ENCODE measurements around the gene SLC23A2. TPM values are rescaled to one million over a fixed set of nuclear protein-coding genes. Genes with fewer than 3 reads are reported as not detected.

SLC23A2 gene
- total RNA-seq, 1 experiment from 2014 or later, result 16.3 TPM

DNA sequence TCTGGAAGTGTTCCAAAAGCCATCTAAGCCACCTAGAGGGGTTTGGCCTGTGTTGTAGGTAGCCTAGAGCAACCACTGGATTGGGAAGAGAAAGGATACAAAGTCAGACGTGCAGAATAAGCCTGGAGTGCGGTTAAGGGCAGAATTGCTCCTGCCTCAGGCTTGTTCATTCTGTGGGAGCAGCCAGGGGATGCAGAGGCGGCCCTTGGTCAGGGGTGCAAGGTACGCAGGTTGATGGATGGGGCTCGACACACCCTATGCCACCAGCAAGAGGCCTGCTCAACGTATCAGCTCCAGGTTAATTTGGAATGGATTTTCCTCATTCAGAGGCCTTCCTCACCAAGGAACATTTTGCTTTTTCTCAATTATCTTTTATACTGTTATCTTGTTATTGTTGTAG lies 129.8 kb downstream of the SLC23A2 start:
- H3K79me2 ChIP-seq (ENCODE audit: insufficient read depth, low read length), result no peaks in the 10 kb centered on the region
- H3K4me2 ChIP-seq (ENCODE audit: low read length), result no peak overlapping the region
- no peaks in the 10 kb centered on the region for H3K9me2 ChIP-seq (ENCODE audit: insufficient read depth)
- DNase-seq (ENCODE audit: low read depth, low spot score), result no peak
- ChIA-PET POLR2A (no interaction called here), CTCF (no interaction called here), RAD21 (ENCODE audit: low non-redundant PET in 1 of 2, low total read pairs in 2 of 2, uncharacterized antibody in 2 of 2, unreplicated experiment in 2 of 2) (no interaction called here)
- H3K27ac ChIP-seq (ENCODE audit: low read depth, low read length), result no peak overlapping the region
- H3K4me1 ChIP-seq (ENCODE audit: control insufficient read depth in 1 of 2, insufficient read depth in 2 of 2, low read length in 2 of 2), result no peaks in the 10 kb centered on the region
- H3K9me3 ChIP-seq (ENCODE audit: control insufficient read depth in 1 of 2, insufficient read depth in 1 of 2, low read depth in 1 of 2, low read length in 2 of 2), result no peaks in the 10 kb centered on the region
- no peaks in the 10 kb centered on the region for H4K20me1 ChIP-seq (ENCODE audit: insufficient read depth)
- no peak for ATAC-seq
- BruUV-seq (replicated peaks), result no TSS peak
- no peaks in the 10 kb centered on the region for H3K27me3 ChIP-seq (ENCODE audit: insufficient read depth, low read length)
- intact Hi-C loops (cut with micrococcal nuclease), result no loop called here
- H3K4me3 ChIP-seq (replicated peaks in 1 of 2; ENCODE audit: low read depth in 1 of 2, low read length in 2 of 2), result no peak overlapping the region
- peaks cover 2 to 22% of the 10 kb centered on the region in 2 experiments; a peak in 3 of 4 replicates for H3K36me3 ChIP-seq (ENCODE audit: control insufficient read depth in 1 of 2, insufficient read depth in 2 of 2, low read length in 2 of 2)
- TF ChIP-seq FOSL1 (IDR thresholded peaks at IDR 0.05; ENCODE audit: low read depth), result no peak
- no peak for TF ChIP-seq EGR1 (IDR thresholded peaks at IDR 0.05; ENCODE audit: low read depth)
- TF ChIP-seq POLR2A (IDR thresholded peaks at IDR 0.05; ENCODE audit: borderline replicate concordance, extremely low read depth, insufficient read depth, insufficient read length), result no peak
- TF ChIP-seq, protein P1, sequence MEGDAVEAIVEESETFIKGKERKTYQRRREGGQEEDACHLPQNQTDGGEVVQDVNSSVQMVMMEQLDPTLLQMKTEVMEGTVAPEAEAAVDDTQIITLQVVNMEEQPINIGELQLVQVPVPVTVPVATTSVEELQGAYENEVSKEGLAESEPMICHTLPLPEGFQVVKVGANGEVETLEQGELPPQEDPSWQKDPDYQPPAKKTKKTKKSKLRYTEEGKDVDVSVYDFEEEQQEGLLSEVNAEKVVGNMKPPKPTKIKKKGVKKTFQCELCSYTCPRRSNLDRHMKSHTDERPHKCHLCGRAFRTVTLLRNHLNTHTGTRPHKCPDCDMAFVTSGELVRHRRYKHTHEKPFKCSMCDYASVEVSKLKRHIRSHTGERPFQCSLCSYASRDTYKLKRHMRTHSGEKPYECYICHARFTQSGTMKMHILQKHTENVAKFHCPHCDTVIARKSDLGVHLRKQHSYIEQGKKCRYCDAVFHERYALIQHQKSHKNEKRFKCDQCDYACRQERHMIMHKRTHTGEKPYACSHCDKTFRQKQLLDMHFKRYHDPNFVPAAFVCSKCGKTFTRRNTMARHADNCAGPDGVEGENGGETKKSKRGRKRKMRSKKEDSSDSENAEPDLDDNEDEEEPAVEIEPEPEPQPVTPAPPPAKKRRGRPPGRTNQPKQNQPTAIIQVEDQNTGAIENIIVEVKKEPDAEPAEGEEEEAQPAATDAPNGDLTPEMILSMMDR (IDR thresholded peaks at IDR 0.05 in 2 of 3, conservative IDR thresholded peaks at IDR 0.05 in 1 of 3; ENCODE audit: borderline replicate concordance in 1 of 3, insufficient read depth in 1 of 3, low read depth in 2 of 3, low read length in 2 of 3), result no peak
- no peak for TF ChIP-seq CEBPB (IDR thresholded peaks at IDR 0.05; ENCODE audit: low read depth)
- TF ChIP-seq JUND (IDR thresholded peaks at IDR 0.05), result no peak
- no peak for TF ChIP-seq EZH2 (IDR thresholded peaks at IDR 0.05)
- TF ChIP-seq ZFX (IDR thresholded peaks at IDR 0.05), result no peak
- no peak for TF ChIP-seq ELF1 (IDR thresholded peaks at IDR 0.05; ENCODE audit: borderline replicate concordance, low read depth)
- no peak for TF ChIP-seq SP1 (IDR thresholded peaks at IDR 0.05; ENCODE audit: low read depth)
- TF ChIP-seq, protein P2, sequence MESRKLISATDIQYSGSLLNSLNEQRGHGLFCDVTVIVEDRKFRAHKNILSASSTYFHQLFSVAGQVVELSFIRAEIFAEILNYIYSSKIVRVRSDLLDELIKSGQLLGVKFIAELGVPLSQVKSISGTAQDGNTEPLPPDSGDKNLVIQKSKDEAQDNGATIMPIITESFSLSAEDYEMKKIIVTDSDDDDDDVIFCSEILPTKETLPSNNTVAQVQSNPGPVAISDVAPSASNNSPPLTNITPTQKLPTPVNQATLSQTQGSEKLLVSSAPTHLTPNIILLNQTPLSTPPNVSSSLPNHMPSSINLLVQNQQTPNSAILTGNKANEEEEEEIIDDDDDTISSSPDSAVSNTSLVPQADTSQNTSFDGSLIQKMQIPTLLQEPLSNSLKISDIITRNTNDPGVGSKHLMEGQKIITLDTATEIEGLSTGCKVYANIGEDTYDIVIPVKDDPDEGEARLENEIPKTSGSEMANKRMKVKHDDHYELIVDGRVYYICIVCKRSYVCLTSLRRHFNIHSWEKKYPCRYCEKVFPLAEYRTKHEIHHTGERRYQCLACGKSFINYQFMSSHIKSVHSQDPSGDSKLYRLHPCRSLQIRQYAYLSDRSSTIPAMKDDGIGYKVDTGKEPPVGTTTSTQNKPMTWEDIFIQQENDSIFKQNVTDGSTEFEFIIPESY (IDR thresholded peaks at IDR 0.05; ENCODE audit: extremely low read depth, insufficient replicate concordance, low read length), result no peak
- TF ChIP-seq, protein P3, sequence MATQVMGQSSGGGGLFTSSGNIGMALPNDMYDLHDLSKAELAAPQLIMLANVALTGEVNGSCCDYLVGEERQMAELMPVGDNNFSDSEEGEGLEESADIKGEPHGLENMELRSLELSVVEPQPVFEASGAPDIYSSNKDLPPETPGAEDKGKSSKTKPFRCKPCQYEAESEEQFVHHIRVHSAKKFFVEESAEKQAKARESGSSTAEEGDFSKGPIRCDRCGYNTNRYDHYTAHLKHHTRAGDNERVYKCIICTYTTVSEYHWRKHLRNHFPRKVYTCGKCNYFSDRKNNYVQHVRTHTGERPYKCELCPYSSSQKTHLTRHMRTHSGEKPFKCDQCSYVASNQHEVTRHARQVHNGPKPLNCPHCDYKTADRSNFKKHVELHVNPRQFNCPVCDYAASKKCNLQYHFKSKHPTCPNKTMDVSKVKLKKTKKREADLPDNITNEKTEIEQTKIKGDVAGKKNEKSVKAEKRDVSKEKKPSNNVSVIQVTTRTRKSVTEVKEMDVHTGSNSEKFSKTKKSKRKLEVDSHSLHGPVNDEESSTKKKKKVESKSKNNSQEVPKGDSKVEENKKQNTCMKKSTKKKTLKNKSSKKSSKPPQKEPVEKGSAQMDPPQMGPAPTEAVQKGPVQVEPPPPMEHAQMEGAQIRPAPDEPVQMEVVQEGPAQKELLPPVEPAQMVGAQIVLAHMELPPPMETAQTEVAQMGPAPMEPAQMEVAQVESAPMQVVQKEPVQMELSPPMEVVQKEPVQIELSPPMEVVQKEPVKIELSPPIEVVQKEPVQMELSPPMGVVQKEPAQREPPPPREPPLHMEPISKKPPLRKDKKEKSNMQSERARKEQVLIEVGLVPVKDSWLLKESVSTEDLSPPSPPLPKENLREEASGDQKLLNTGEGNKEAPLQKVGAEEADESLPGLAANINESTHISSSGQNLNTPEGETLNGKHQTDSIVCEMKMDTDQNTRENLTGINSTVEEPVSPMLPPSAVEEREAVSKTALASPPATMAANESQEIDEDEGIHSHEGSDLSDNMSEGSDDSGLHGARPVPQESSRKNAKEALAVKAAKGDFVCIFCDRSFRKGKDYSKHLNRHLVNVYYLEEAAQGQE (IDR thresholded peaks at IDR 0.05; ENCODE audit: low read depth), result no peak
- no peak for TF ChIP-seq RAD21 (IDR thresholded peaks at IDR 0.05; ENCODE audit: low read depth)
- TF ChIP-seq EZH2phosphoT487 (IDR thresholded peaks at IDR 0.05; ENCODE audit: borderline replicate concordance), result no peak
- TF ChIP-seq CBX3 (IDR thresholded peaks at IDR 0.05; ENCODE audit: low read depth), result no peak
- TF ChIP-seq SRF (IDR thresholded peaks at IDR 0.05; ENCODE audit: low read depth), result no peak
- no peak for TF ChIP-seq TCF7L2 (IDR thresholded peaks at IDR 0.05; ENCODE audit: borderline replicate concordance, extremely low read depth, insufficient read depth, insufficient read length)
- no peak for TF ChIP-seq YY1 (IDR thresholded peaks at IDR 0.05; ENCODE audit: extremely low read depth, insufficient replicate concordance, low read depth, low read length)
- TF ChIP-seq, protein P4, sequence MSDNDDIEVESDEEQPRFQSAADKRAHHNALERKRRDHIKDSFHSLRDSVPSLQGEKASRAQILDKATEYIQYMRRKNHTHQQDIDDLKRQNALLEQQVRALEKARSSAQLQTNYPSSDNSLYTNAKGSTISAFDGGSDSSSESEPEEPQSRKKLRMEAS (IDR thresholded peaks at IDR 0.05), result no peak
- no peak overlapping the region for H3K9ac ChIP-seq (ENCODE audit: low read length)
- no peak overlapping the region for H2AFZ ChIP-seq (ENCODE audit: low read depth, low read length, poor library complexity, severe bottlenecking)
